Activated CD8-positive, alpha-beta T cell treated with anti-CD3 and anti-CD28 coated beads, Interleukin-2, amount 10 ng/mL, durations not matched to agents 7 days and 5 days (primary cell): ENCODE data around the gene MMP15. TPM values are rescaled to one million over a fixed set of nuclear protein-coding genes. Genes with fewer than 3 reads are reported as not detected.

Source experiments
- ATAC-seq: fragments of 150-1000 bp; cut with Tn5 transposase; one replicate; pipeline ENCODE4 v1.10.0; 2021; ENCODE audit warnings: moderate library complexity
- CTCF ChIA-PET: fragments of 350-600 bp; sonication (Branson Sonifier 250); formaldehyde crosslinking; loops from one replicate; lab custom pipeline; 2021; ENCODE audit warnings: antibody characterized with exemption; lab: Charles Lee
- POLR2A ChIA-PET: fragments of 350-600 bp; sonication (Branson Sonifier 250); formaldehyde crosslinking; loops from one replicate; lab custom pipeline; 2021; ENCODE audit warnings: antibody characterized with exemption; lab: Charles Lee
- DNase-seq: peaks from one replicate; pipeline ENCODE4 v3.0.0-alpha.2; 2020
- H3K27ac Mint-ChIP-seq: one replicate; pipeline ENCODE4 v1.8.0; 2021; ENCODE audit warnings: mild to moderate bottlenecking, mixed read lengths
- H3K27me3 Mint-ChIP-seq: one replicate; pipeline ENCODE4 v1.8.0; 2021; ENCODE audit warnings: low read depth, mixed read lengths
- H3K36me3 Mint-ChIP-seq: one replicate; pipeline ENCODE4 v1.8.0; 2021; ENCODE audit warnings: low read depth, mixed read lengths
- H3K4me1 Mint-ChIP-seq: one replicate; pipeline ENCODE4 v1.8.0; 2021; ENCODE audit warnings: low read depth, mixed read lengths
- H3K4me3 Mint-ChIP-seq: one replicate; pipeline ENCODE4 v1.8.0; 2021; ENCODE audit warnings: mild to moderate bottlenecking, mixed read lengths
- H3K9me3 Mint-ChIP-seq: one replicate; pipeline ENCODE4 v1.8.0; 2022; ENCODE audit warnings: mixed read lengths; ENCODE audit not compliant: insufficient read depth
- total RNA-seq, 2 experiments: library from RNA; stranded (reverse); gene quantifications; one replicate each; pipeline ENCODE4 v1.2.3, GENCODE V29; 2021

Gene MMP15
- total RNA-seq, 2 experiments from 2014 or later: 0.50 to 0.61 TPM

GRCh38 chr16:58048494-58049231 lies 23.1 kb downstream of the MMP15 start:
- ChIA-PET CTCF (no interaction called here), POLR2A (no interaction called here)
- H3K27ac Mint-ChIP-seq: no peak overlapping the region
- no peak overlapping the region for H3K4me3 Mint-ChIP-seq
- no peaks in the 10 kb centered on the region for H3K27me3 Mint-ChIP-seq
- DNase-seq (no peak), ATAC-seq (no peak)
- H3K9me3 Mint-ChIP-seq: no peaks in the 10 kb centered on the region
- no peaks in the 10 kb centered on the region for H3K36me3 Mint-ChIP-seq
- no peaks in the 10 kb centered on the region for H3K4me1 Mint-ChIP-seq

GRCh38 chr16:58049232-58050185 lies 24.0 kb downstream of the MMP15 start:
- POLR2A ChIA-PET: no interaction called here
- ATAC-seq (no peak), DNase-seq (no peak)
- Mint-ChIP-seq H3K27me3 (no peaks in the 10 kb centered on the region), H3K36me3 (no peaks in the 10 kb centered on the region), H3K4me1 (peaks cover 4% of the 10 kb centered on the region), H3K9me3 (no peaks in the 10 kb centered on the region), H3K4me3 (no peak overlapping the region), H3K27ac (no peak overlapping the region)
- CTCF ChIA-PET: interaction anchor here (1.0 to 1.8 kb wide), 2 partner anchors 48 to 78 kb away, joined by 3 to 7 read pairs; no protein-coding TSS in a partner anchor

- no peak overlapping the region for H3K4me3 Mint-ChIP-seq
- no peaks in the 10 kb centered on the region for H3K27me3 Mint-ChIP-seq
- DNase-seq (no peak), ATAC-seq (no peak)
- no peaks in the 10 kb centered on the region for H3K9me3 Mint-ChIP-seq
- POLR2A ChIA-PET: no interaction called here
- CTCF ChIA-PET: interaction anchor here (0.6 kb wide), 1 partner anchor 17 kb away, joined by 3 read pairs; no protein-coding TSS in a partner anchor
- H3K36me3 Mint-ChIP-seq: no peaks in the 10 kb centered on the region
- H3K4me1 Mint-ChIP-seq: peaks cover 4% of the 10 kb centered on the region
- H3K27ac Mint-ChIP-seq: no peak overlapping the region
Measured at GRCh38 chr16:58051296-58051695, 25.7 kb downstream of the MMP15 start.

GRCh38 chr16:58051821-58052603 lies 26.5 kb downstream of the MMP15 start:
- DNase-seq (no peak), ATAC-seq (no peak)
- Mint-ChIP-seq H3K27ac (no peak overlapping the region), H3K4me3 (no peak overlapping the region), H3K27me3 (no peaks in the 10 kb centered on the region), H3K36me3 (no peaks in the 10 kb centered on the region), H3K4me1 (peaks cover 4% of the 10 kb centered on the region), H3K9me3 (no peaks in the 10 kb centered on the region)
- ChIA-PET POLR2A (no interaction called here), CTCF (interaction anchor here (0.6 kb wide), 1 partner anchor 16 kb away, joined by 3 read pairs; no protein-coding TSS in a partner anchor)

GRCh38 chr16:58053682-58054005 lies 28.1 kb downstream of the MMP15 start:
- POLR2A ChIA-PET: no interaction called here
- Mint-ChIP-seq H3K9me3 (no peaks in the 10 kb centered on the region), H3K27me3 (peaks cover 1% of the 10 kb centered on the region), H3K27ac (no peak overlapping the region), H3K4me3 (no peak overlapping the region), H3K36me3 (no peaks in the 10 kb centered on the region), H3K4me1 (peaks cover 4% of the 10 kb centered on the region)
- CTCF ChIA-PET: no interaction called here
- DNase-seq: no peak
- ATAC-seq: no peak

GRCh38 chr16:58054289-58054688 lies 28.7 kb downstream of the MMP15 start:
- Mint-ChIP-seq H3K9me3 (no peaks in the 10 kb centered on the region), H3K4me1 (peaks cover 4% of the 10 kb centered on the region), H3K27ac (no peak overlapping the region), H3K27me3 (peaks cover 1% of the 10 kb centered on the region), H3K36me3 (no peaks in the 10 kb centered on the region), H3K4me3 (no peak overlapping the region)
- ChIA-PET POLR2A (no interaction called here), CTCF (no interaction called here)
- no peak for ATAC-seq
- DNase-seq: no peak

- CTCF ChIA-PET: no interaction called here
Measured at GRCh38 chr16:58056580-58056979, 31.0 kb downstream of the MMP15 start.

GRCh38 chr16:58057121-58057520 lies 31.6 kb downstream of the MMP15 start:
- DNase-seq (no peak), ATAC-seq (no peak)
- H3K4me1 Mint-ChIP-seq: peaks cover 4% of the 10 kb centered on the region
- no peak overlapping the region for H3K4me3 Mint-ChIP-seq
- H3K9me3 Mint-ChIP-seq: no peaks in the 10 kb centered on the region
- peaks cover 1% of the 10 kb centered on the region for H3K27me3 Mint-ChIP-seq
- ChIA-PET CTCF (no interaction called here), POLR2A (no interaction called here)
- no peak overlapping the region for H3K27ac Mint-ChIP-seq
- H3K36me3 Mint-ChIP-seq: no peaks in the 10 kb centered on the region

More at GRCh38 chr16:58056580-58056979, 31.0 kb downstream of the MMP15 start:
- no peaks in the 10 kb centered on the region for H3K36me3 Mint-ChIP-seq
- no peak overlapping the region for H3K4me3 Mint-ChIP-seq
- H3K4me1 Mint-ChIP-seq: peaks cover 4% of the 10 kb centered on the region
- H3K27ac Mint-ChIP-seq: no peak overlapping the region
- DNase-seq: no peak
- peaks cover 1% of the 10 kb centered on the region for H3K27me3 Mint-ChIP-seq
- H3K9me3 Mint-ChIP-seq: no peaks in the 10 kb centered on the region
- POLR2A ChIA-PET: no interaction called here
- no peak for ATAC-seq

GRCh38 chr16:58057784-58058183 lies 32.2 kb downstream of the MMP15 start:
- ChIA-PET POLR2A (no interaction called here), CTCF (no interaction called here)
- peaks cover 1% of the 10 kb centered on the region for H3K27me3 Mint-ChIP-seq
- no peak overlapping the region for H3K27ac Mint-ChIP-seq
- no peak for ATAC-seq
- H3K4me3 Mint-ChIP-seq: no peak overlapping the region
- H3K36me3 Mint-ChIP-seq: no peaks in the 10 kb centered on the region
- H3K9me3 Mint-ChIP-seq: no peaks in the 10 kb centered on the region
- H3K4me1 Mint-ChIP-seq: peaks cover 4% of the 10 kb centered on the region
- no peak for DNase-seq

GRCh38 chr16:58062821-58063220 lies 37.3 kb downstream of the MMP15 start:
- ChIA-PET CTCF (no interaction called here), POLR2A (no interaction called here)
- H3K27ac Mint-ChIP-seq: no peak overlapping the region
- no peaks in the 10 kb centered on the region for H3K9me3 Mint-ChIP-seq
- ATAC-seq (no peak), DNase-seq (no peak)
- no peaks in the 10 kb centered on the region for H3K36me3 Mint-ChIP-seq
- H3K4me1 Mint-ChIP-seq: no peaks in the 10 kb centered on the region
- H3K4me3 Mint-ChIP-seq: no peak overlapping the region
- H3K27me3 Mint-ChIP-seq: peaks cover 1% of the 10 kb centered on the region

GRCh38 chr16:58063377-58064076 lies 38.0 kb downstream of the MMP15 start:
- ATAC-seq (no peak), DNase-seq (no peak)
- Mint-ChIP-seq H3K36me3 (no peaks in the 10 kb centered on the region), H3K27ac (no peak overlapping the region), H3K4me3 (no peak overlapping the region), H3K4me1 (no peaks in the 10 kb centered on the region), H3K27me3 (no peaks in the 10 kb centered on the region), H3K9me3 (no peaks in the 10 kb centered on the region)
- CTCF ChIA-PET: no interaction called here
- POLR2A ChIA-PET: no interaction called here
